Psoas muscle (tissue), 8 donors: ENCODE results near the gene ARL5C. TPM values are rescaled to one million over a fixed set of nuclear protein-coding genes. Genes with fewer than 3 reads are reported as not detected.

Experiments
- ATAC-seq, 4 donors: fragments of 200-7000 bp; cut with Tn5 transposase; one replicate each; pipeline ENCODE4 v1.9.1; 2020; ENCODE audit warnings: moderate library complexity in 3 of 4, mild to moderate bottlenecking in 2 of 4
- DNase-seq, 2 donors: peaks; one replicate each; pipeline ENCODE4 v3.0.0-alpha.2; 2020
- H3K27ac ChIP-seq: fragments of 200-600 bp; one replicate; pipeline ENCODE4 v1.8.0; 2022
- H3K27me3 ChIP-seq, 3 donors: fragments of 200-600 bp in 1 of 3; one replicate each; pipeline versions ENCODE4 v1.6.1 to v1.8.0; 2013 to 2022; ENCODE audit warnings: low read length in 2 of 3, mild to moderate bottlenecking in 2 of 3, moderate library complexity in 1 of 3; ENCODE audit not compliant: insufficient read depth in 3 of 3
- H3K36me3 ChIP-seq, 2 donors: fragments of 200-600 bp in 1 of 2; one replicate each; pipeline versions ENCODE4 v1.6.1 to v1.8.0; 2013 to 2022; ENCODE audit warnings: low read depth in 1 of 2, mild to moderate bottlenecking in 1 of 2, moderate library complexity in 1 of 2; ENCODE audit not compliant: insufficient read depth in 1 of 2
- H3K4me1 ChIP-seq: fragments of 200-600 bp; one replicate; pipeline ENCODE4 v1.8.0; 2022
- H3K4me3 ChIP-seq: fragments of 200-600 bp; one replicate; pipeline ENCODE4 v1.8.0; 2022; ENCODE audit warnings: mild to moderate bottlenecking
- H3K9me3 ChIP-seq: fragments of 200-600 bp; one replicate; pipeline ENCODE4 v1.8.0; 2022
- CTCF ChIP-seq: fragments of 200-600 bp; IDR thresholded peaks from one replicate; pipeline ENCODE4 v1.8.0; 2022; ENCODE audit warnings: antibody characterized with exemption
- WGBS, 3 donors: extraction: QIAGEN DNeasy Blood & Tissue Kit; methylation state at CpG; one replicate each; pipeline versions ENCODE4 v1.1.6 to v1.1.7; 2013; 5-methylcytosine and 5-hydroxymethylcytosine counted together
- intact Hi-C, 2 donors: fragments of 100-400 bp; cut with DNase I; formaldehyde crosslinking; loops; one replicate each; pipeline versions ENCODE4 v1.11.0 to v1.14.2; 2022
- polyA plus RNA-seq, 3 donors: library from polyadenylated mRNA; stranded (reverse); fragments of 200-250 nt; gene quantifications; one replicate each; pipeline ENCODE4 v1.2.3, GENCODE V29; 2013
- total RNA-seq, 4 donors: library from RNA; stranded (reverse); fragmentation: NEBNext Ultra II Directional in 2 of 4; extraction: Animal tissue kit (Norgen Biotek cat#: 25700) in 2 of 4; gene quantifications; one replicate each; pipeline versions ENCODE4 v1.2.1 to v1.2.4, GENCODE V29; 2021 to 2023
- donor health status: healthy with polysubstance abuse.
- donor health status: DM: no; HTN: no; CAD: no; lungs with moderate emphysema.
- donor health status: Bipolar disorder and iron deficiency.
- donor health status: healthy.
- donor health status: DM: yes; HTN: yes; CAD: no.
- donor health status: DM: no; HTN: no; CAD: no.
- donor health status: DM: no; HTN: no; CAD: no.
- donor health status: DM: yes; HTN: yes; CAD: no.

The ARL5C gene
- total and polyA plus RNA-seq, 7 donors: 0.15 to 1.0 (median 0.15) TPM; not detected in 4

- Histone ChIP-seq H3K4me1 (no peaks in the 10 kb centered on the region), H3K27me3 (no peaks in the 10 kb centered on the region), H3K36me3 (no peaks in the 10 kb centered on the region), H3K9me3 (no peaks in the 10 kb centered on the region), H3K27ac (no peak overlapping the region), H3K4me3 (no peak overlapping the region)
- TF ChIP-seq CTCF: no peak
- intact Hi-C loops: no loop called here
- DNase-seq (no peak), ATAC-seq (no peak)
- 82 to 91% (median 83%) methylated on average over 9 of the region's 9 CpGs for WGBS, 3 donors
Observed at GRCh38 chr17:39139561-39139960, 26.4 kb downstream of the ARL5C start.

- DNase-seq (no peak), ATAC-seq (peak in 1 of 4 donors; percentile 32)
- 70 to 83% (median 82%) methylated on average over 2 of the region's 2 CpGs for WGBS, 3 donors
- TF ChIP-seq CTCF: no peak
- Histone ChIP-seq H3K4me3 (no peak overlapping the region), H3K9me3 (no peaks in the 10 kb centered on the region), H3K27ac (no peak overlapping the region), H3K4me1 (no peaks in the 10 kb centered on the region), H3K27me3 (no peaks in the 10 kb centered on the region), H3K36me3 (no peaks in the 10 kb centered on the region)
- intact Hi-C loops: no loop called here
Observed at GRCh38 chr17:39139161-39139511, 26.8 kb downstream of the ARL5C start.

GRCh38 chr17:39138431-39139160 lies 27.4 kb downstream of the ARL5C start:
- Histone ChIP-seq H3K27me3 (no peaks in the 10 kb centered on the region), H3K9me3 (no peaks in the 10 kb centered on the region), H3K36me3 (no peaks in the 10 kb centered on the region), H3K4me1 (no peaks in the 10 kb centered on the region), H3K27ac (no peak overlapping the region), H3K4me3 (no peak overlapping the region)
- no peak for DNase-seq
- WGBS, 3 donors: 87 to 91% (median 88%) methylated on average over 13 of the region's 13 CpGs
- intact Hi-C loops: no loop called here
- TF ChIP-seq CTCF: no peak
- no peak for ATAC-seq

- no peaks in the 10 kb centered on the region for H3K27me3 ChIP-seq
- no peak for ATAC-seq
- no peak overlapping the region for H3K27ac ChIP-seq
- no peaks in the 10 kb centered on the region for H3K9me3 ChIP-seq
- TF ChIP-seq CTCF: no peak
- WGBS, 3 donors: 62 to 70% (median 68%) methylated on average over 6 of the region's 6 CpGs
- DNase-seq: peak in 1 of 2 donors; percentile 28
- no peak overlapping the region for H3K4me3 ChIP-seq
- intact Hi-C loops: no loop called here
- no peaks in the 10 kb centered on the region for H3K36me3 ChIP-seq
- H3K4me1 ChIP-seq: no peaks in the 10 kb centered on the region
Observed at GRCh38 chr17:39134878-39135277, 31.1 kb downstream of the ARL5C start.

- DNase-seq (peak; percentile 56 to 73), ATAC-seq (peak; percentile 30 to 81 (median 58))
- intact Hi-C loops: no loop called here
- no peaks in the 10 kb centered on the region for H3K9me3 ChIP-seq
- no peaks in the 10 kb centered on the region for H3K36me3 ChIP-seq
- H3K4me1 ChIP-seq: no peaks in the 10 kb centered on the region
- 64 to 82% (median 69%) methylated on average over 7 of the region's 7 CpGs for WGBS, 3 donors
- no peaks in the 10 kb centered on the region for H3K27me3 ChIP-seq
- no peak overlapping the region for H3K27ac ChIP-seq
- no peak for TF ChIP-seq CTCF
- no peak overlapping the region for H3K4me3 ChIP-seq
Observed at GRCh38 chr17:39132192-39132610, 33.8 kb downstream of the ARL5C start.
